Endothelial cell of umbilical vein (primary cell): ENCODE results near the gene ZNF530. TPM values are rescaled to one million over a fixed set of nuclear protein-coding genes. Genes with fewer than 3 reads are reported as not detected.

Experiments
- BruUV-seq: library from RNA; stranded (reverse); fragments of 400-500 nt; replicated peaks from 2 replicates; lab custom pipeline; 2021; lab: Mats Ljungman, UMichigan
- CTCF ChIA-PET: fragments of 300-600, 350-600 bp; sonication (Branson Sonifier 250); formaldehyde crosslinking; loops from one replicate; lab custom pipeline; 2021; ENCODE audit warnings: antibody characterized with exemption, inconsistent platforms; lab: Charles Lee
- POLR2A ChIA-PET: fragments of 300-600, 350-600 bp; sonication (Branson Sonifier 250); formaldehyde crosslinking; loops from one replicate; lab custom pipeline; 2021; ENCODE audit warnings: antibody characterized with exemption, inconsistent platforms; lab: Charles Lee
- DNase-seq: peaks from one replicate; pipeline ENCODE4 v3.0.0-alpha.2; 2011; ENCODE audit warnings: low read depth, low spot score
- FAIRE-seq: peaks from 2 replicates; lab custom pipeline; 2011; peaks lifted over from hg19 to GRCh38; lab: Jason Lieb, UNC
- H2AFZ ChIP-seq: 2 replicates; pipeline ENCODE4 v1.6.0; 2012; ENCODE audit warnings: low read depth, low read length, control low read depth, inconsistent platforms
- H3K27ac ChIP-seq: 2 replicates; pipeline ENCODE4 v1.5.1; 2011; ENCODE audit warnings: low read depth, mild to moderate bottlenecking, control low read depth, low read length, moderate library complexity; ENCODE audit not compliant: insufficient read depth
- H3K27me3 ChIP-seq, 2 experiments: 2 replicates each; pipeline versions ENCODE4 v1.6.0 to v1.6.1; 2011; ENCODE audit warnings: low read length in 2 of 2, mixed read lengths in 1 of 2; ENCODE audit not compliant: control insufficient read depth in 2 of 2, insufficient read depth in 2 of 2
- H3K36me3 ChIP-seq, 2 experiments: 2 replicates in 1 of 2; 3 replicates in 1 of 2; pipeline ENCODE4 v1.5.1; 2011; ENCODE audit warnings: low read length in 2 of 2, mild to moderate bottlenecking in 1 of 2, moderate library complexity in 1 of 2; ENCODE audit not compliant: control insufficient read depth in 2 of 2, insufficient read depth in 2 of 2; ENCODE audit errors: extremely low read depth in 1 of 2
- H3K4me1 ChIP-seq: 3 replicates; pipeline ENCODE4 v1.5.1; 2011; ENCODE audit warnings: mild to moderate bottlenecking, low read length; ENCODE audit not compliant: control insufficient read depth, insufficient read depth; ENCODE audit errors: extremely low read depth
- H3K4me2 ChIP-seq: 2 replicates; pipeline ENCODE4 v1.6.1; 2011; ENCODE audit warnings: low read length, control low read depth, mixed read lengths; ENCODE audit not compliant: insufficient read depth
- H3K4me3 ChIP-seq, 3 experiments: fragments of 200-600 bp in 1 of 3; sonication (generic), shearing (Covaris generic) in 1 of 3; replicated peaks in 1 of 3; 2 replicates each; pipeline ENCODE4 v1.5.1; 2011 to 2016; ENCODE audit warnings: control low read depth in 3 of 3, low read length in 3 of 3, mild to moderate bottlenecking in 2 of 3, inconsistent platforms in 1 of 3, low read depth in 1 of 3, moderate library complexity in 1 of 3; ENCODE audit not compliant: insufficient read depth in 1 of 3
- H3K79me2 ChIP-seq: 2 replicates; pipeline ENCODE4 v1.6.0; 2012; ENCODE audit warnings: low read length, inconsistent platforms; ENCODE audit not compliant: control insufficient read depth, insufficient read depth
- H3K9ac ChIP-seq: replicated peaks from 2 replicates; pipeline ENCODE3; 2011; ENCODE audit warnings: low read length, control low read depth; ENCODE audit not compliant: insufficient read depth; ENCODE audit errors: extremely low read depth
- H3K9me1 ChIP-seq: replicated peaks from 3 replicates; pipeline ENCODE4 v1.6.0; 2011; ENCODE audit warnings: mild to moderate bottlenecking, low read length; ENCODE audit not compliant: control insufficient read depth, insufficient read depth; ENCODE audit errors: extremely low read depth
- H3K9me3 ChIP-seq: replicated peaks from 2 replicates; pipeline ENCODE4 v1.5.1; 2012; ENCODE audit warnings: low read length, inconsistent platforms; ENCODE audit not compliant: control insufficient read depth, insufficient read depth
- H4K20me1 ChIP-seq: replicated peaks from 2 replicates; pipeline ENCODE3; 2011; ENCODE audit warnings: mild to moderate bottlenecking, low read length; ENCODE audit not compliant: control insufficient read depth, insufficient read depth; ENCODE audit errors: extremely low read depth
- CTCF ChIP-seq, 2 donors: IDR thresholded peaks; 1 replicate in 1 of 2; 2 replicates in 1 of 2; pipeline ENCODE4 v1.5.1; 2011; ENCODE audit warnings: low read length in 2 of 2, mild to moderate bottlenecking in 2 of 2, moderate library complexity in 2 of 2, control low read depth in 1 of 2, inconsistent platforms in 1 of 2, low read depth in 1 of 2; ENCODE audit not compliant: insufficient read depth in 1 of 2; ENCODE audit errors: extremely low read depth in 1 of 2
- EZH2 ChIP-seq: IDR thresholded peaks from 2 replicates; pipeline ENCODE4 v1.6.1; 2012; ENCODE audit warnings: borderline replicate concordance, low read depth, mild to moderate bottlenecking, moderate library complexity, low read length, inconsistent platforms; ENCODE audit not compliant: severe bottlenecking
- FOS ChIP-seq: IDR thresholded peaks from 2 replicates; pipeline ENCODE4 v1.6.1; 2011; ENCODE audit warnings: mild to moderate bottlenecking, low read length, moderate library complexity, borderline replicate concordance; ENCODE audit not compliant: insufficient read depth
- GATA2 ChIP-seq: IDR thresholded peaks from 2 replicates; pipeline ENCODE4 v1.7.0; 2011; ENCODE audit warnings: low read depth, mild to moderate bottlenecking, moderate library complexity, mixed read lengths, low read length; ENCODE audit not compliant: insufficient read length, insufficient read depth
- JUN ChIP-seq: IDR thresholded peaks from 2 replicates; pipeline ENCODE4 v1.6.1; 2011; ENCODE audit warnings: borderline replicate concordance, low read depth; ENCODE audit not compliant: insufficient read length, insufficient read depth
- MYC ChIP-seq: IDR thresholded peaks from one replicate; pipeline ENCODE4 v1.6.1; 2011; ENCODE audit warnings: mild to moderate bottlenecking, low read depth, low read length
- POLR2A ChIP-seq: IDR thresholded peaks from 2 replicates; pipeline ENCODE4 v1.6.1; 2012; ENCODE audit warnings: low read depth, mild to moderate bottlenecking, control low read depth, low read length
- POLR2AphosphoS5 ChIP-seq: IDR thresholded peaks from 2 replicates; pipeline ENCODE4 v1.6.1; 2012; ENCODE audit warnings: low read depth, mild to moderate bottlenecking, control low read depth, low read length, moderate library complexity; ENCODE audit not compliant: insufficient read depth
- dilution Hi-C: fragments of 300-500 bp; cut with MboI; formaldehyde crosslinking; loops from one replicate; pipeline ENCODE4 v1.15.0; 2019; ENCODE audit warnings: low sequenced_read_pairs; ENCODE audit not compliant: extremely low pct_ligation_motif_present
- intact Hi-C: fragments of 100-400 bp; cut with micrococcal nuclease; formaldehyde crosslinking; loops from one replicate; pipeline ENCODE4 v1.10.0; 2022
- polyA plus RNA-seq, 4 experiments: library from polyadenylated mRNA; depleted of rRNA in 3 of 4; stranded (reverse) in 3 of 4; unstranded in 1 of 4; fragments of >200 nt; gene quantifications; 2 replicates each; pipeline versions ENCODE4 v1.2.1 to v1.2.3, GENCODE V29; 2011 to 2012; ENCODE audit warnings: missing spikeins in 1 of 4
- total RNA-seq: library from RNA; stranded (reverse); gene quantifications from 2 replicates; pipeline ENCODE4 v1.2.3, GENCODE V29; 2021
- TF ChIP-seq, protein P1 (sequence below): IDR thresholded peaks from 2 replicates; pipeline ENCODE4 v1.6.1; 2011; ENCODE audit not compliant: insufficient read depth, insufficient read length

The ZNF530 gene
- total and polyA plus RNA-seq, 2 donors (not counting 3 experiments of a cell fraction or from before 2014, with no cell fraction given) = 1.5 to 4.0 TPM

DNA sequence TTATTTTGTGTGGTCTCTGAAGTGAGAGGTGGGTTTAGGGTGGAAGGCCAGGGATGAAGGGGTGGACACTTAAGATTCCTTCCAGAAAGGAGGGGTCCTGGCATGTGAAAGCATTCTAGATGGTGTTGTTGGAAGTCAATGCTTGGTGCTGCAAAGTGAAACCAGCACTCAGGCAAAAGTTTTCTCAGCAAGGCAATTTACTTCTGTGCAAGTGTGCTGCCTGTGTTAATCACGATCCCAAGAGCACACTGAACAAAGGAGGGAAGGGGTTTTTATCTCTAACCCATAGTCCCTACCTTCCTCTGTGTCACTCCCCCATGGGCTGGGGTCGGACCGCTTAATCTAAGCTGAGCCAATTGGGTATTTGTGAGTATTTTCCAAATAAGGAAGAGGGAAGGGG is 15.7 kb downstream of the ZNF530 start:
- peaks cover 5 to 31% of the 10 kb centered on the region in 2 experiments for H3K36me3 ChIP-seq
- no peak overlapping the region for H3K27ac ChIP-seq
- intact Hi-C loops (loop anchor here (10.0 kb wide), 1 partner anchor 539 kb away; the partner anchor contains the start of gene ZNF329), dilution Hi-C loops (no loop called here)
- peaks cover 8% of the 10 kb centered on the region for H3K9me3 ChIP-seq
- CTCF ChIA-PET = no interaction called here
- H3K27me3 ChIP-seq = no peaks in the 10 kb centered on the region
- H3K4me3 ChIP-seq = no peak overlapping the region
- H3K9ac ChIP-seq = no peak overlapping the region
- POLR2A ChIA-PET = no interaction called here
- DNase-seq (no peak), FAIRE-seq (no peak)
- H4K20me1 ChIP-seq = no peaks in the 10 kb centered on the region
- BruUV-seq = no TSS peak
- no peaks in the 10 kb centered on the region for H3K9me1 ChIP-seq
- H3K4me1 ChIP-seq = no peaks in the 10 kb centered on the region
- no peak overlapping the region for H2AFZ ChIP-seq
- H3K4me2 ChIP-seq = no peak overlapping the region
- TF ChIP-seq MYC = no peak
- TF ChIP-seq POLR2A = no peak
- no peak for TF ChIP-seq FOS
- TF ChIP-seq JUN = no peak
- TF ChIP-seq, protein P1, sequence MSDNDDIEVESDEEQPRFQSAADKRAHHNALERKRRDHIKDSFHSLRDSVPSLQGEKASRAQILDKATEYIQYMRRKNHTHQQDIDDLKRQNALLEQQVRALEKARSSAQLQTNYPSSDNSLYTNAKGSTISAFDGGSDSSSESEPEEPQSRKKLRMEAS = no peak
- TF ChIP-seq CTCF (IDR thresholded peaks at IDR 0.05; ENCODE audit: extremely low read depth in 1 of 2, insufficient read depth in 1 of 2, low read depth in 1 of 2, low read length in 2 of 2) = no peak
- no peak for TF ChIP-seq GATA2
- no peak for TF ChIP-seq POLR2AphosphoS5
- TF ChIP-seq EZH2 = no peak
- peaks cover 19% of the 10 kb centered on the region for H3K79me2 ChIP-seq
